ENCODE data around the gene ACVR1.

GRCh38 chr2:157699806-157700205 is 176.3 kb downstream of the ACVR1 start:
- TF ChIP-seq CTCF (IDR thresholded peaks at IDR 0.05): no peak
- TF ChIP-seq ZFX (IDR thresholded peaks at IDR 0.05; ENCODE audit: borderline replicate concordance): no peak

Measured in 22Rv1 (cell line).